HG03432 (cell line): ENCODE results near the gene SHLD1.

Experiments
- ATAC-seq: cut with Tn5 transposase; IDR thresholded peaks from one replicate; pipeline ENCODE4 v1.9.1; 2021; ENCODE audit warnings: mild to moderate bottlenecking, moderate library complexity; ENCODE audit not compliant: unreplicated experiment

SHLD1 gene

GRCh38 chr20:5810800-5811422, 60.7 kb downstream of the SHLD1 start:
- no peak for ATAC-seq

DNA sequence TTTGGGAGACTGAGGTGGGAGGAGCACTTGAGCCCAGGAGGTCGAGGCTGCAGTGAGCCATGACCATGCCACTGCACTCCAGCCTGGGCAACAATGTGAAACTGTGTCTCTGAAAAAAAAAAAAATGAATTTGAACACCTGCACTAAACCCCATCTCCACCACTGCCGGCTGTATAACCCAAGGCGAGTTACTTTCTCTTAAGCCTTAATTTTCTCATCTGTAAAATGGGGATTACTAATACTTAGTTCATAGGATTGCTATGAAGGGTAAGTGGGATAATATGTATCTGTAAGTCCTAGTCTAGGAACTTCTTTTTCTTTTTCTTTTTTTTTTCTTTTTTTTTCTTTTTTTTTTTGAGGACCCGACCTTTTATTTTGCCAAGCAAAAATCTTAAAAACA, 61.5 kb downstream of the SHLD1 start:
- ATAC-seq, result no peak

DNA sequence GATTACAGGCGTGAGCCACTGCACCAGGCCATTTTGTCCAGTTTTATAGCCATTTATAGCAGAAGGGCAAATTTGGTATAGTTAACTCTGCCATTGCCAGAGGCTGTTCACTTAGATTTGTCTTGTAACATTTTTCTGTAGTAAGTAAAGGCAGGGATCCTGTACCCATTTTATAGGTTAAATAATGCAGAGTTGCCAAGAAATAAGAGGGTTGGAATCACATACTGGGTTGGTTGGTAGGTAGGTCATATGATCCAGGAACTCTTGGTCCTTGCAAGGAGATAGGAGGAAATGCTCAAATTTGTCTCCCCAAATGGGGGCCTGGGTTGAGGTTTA, 68.1 kb downstream of the SHLD1 start:
- no peak for ATAC-seq

DNA sequence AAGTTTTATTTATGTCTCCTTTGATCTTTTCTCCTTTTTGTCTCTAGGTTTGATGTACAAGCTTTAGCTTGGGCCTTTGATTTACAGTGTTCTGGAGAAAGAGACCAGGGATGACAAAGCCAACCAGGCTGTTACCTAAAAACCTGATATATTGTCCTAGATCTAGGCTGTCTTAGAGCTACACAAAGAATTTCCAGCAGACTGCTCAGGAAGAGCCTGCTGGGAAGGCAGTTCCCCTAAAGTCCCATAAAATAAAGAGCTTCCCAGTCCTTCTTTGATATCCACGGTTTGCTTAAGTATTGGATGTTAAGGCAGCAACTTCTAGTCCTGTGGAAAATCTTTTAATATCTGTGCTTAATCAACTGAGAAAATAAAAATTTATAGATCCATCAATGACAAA, 70.5 kb downstream of the SHLD1 start:
- ATAC-seq, result no peak

DNA sequence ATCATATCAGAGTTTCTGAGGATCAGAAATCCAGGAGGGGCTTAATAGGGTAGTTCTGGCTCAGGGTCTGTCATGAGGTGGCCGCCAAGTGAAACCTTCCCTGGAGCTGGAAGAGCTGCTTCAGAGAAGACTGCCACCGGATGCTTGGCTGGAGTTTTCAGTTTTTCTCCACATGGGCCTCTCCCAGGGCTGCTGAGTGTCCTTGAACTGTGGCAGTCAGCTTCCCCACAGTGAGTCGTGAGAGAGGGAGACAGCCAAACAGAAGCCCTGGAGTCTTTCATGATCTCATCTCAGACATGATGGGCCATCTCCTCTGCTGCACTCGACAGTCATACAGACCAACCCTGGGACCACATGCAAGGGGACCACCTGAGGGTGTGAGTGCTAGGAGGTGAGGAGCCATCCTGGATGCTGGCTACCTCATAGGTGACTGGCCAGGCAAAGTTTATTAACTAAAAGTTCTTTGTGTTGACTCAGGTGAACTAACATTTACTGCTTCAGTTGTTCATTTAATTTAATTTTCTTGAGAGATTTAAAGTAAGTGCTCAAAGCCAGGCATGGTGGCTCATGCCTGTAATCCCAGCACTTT, 71.5 kb downstream of the SHLD1 start:
- no peak for ATAC-seq

DNA sequence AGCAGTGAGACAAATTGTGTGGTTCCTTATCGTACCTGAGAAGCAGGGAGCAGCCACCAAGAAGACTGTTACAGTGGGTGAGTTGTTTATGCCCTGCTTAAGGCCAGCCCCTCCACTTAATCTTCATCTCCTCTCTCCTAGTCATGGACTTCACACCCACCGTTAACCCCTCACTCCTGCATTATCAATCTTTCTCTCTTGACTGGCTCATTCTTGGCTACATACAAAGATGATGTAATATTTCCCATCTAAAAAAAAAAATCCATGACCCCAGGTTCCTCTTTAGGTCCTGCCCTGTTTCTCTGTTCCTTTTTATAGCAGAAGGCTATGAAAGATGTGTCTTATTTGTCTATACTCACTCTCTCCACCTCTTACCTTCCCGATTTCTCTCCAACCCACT, 72.4 kb downstream of the SHLD1 start:
- ATAC-seq, result no peak

- no peak for ATAC-seq
Observed at GRCh38 chr20:5825130-5825719, 75.0 kb downstream of the SHLD1 start.

DNA sequence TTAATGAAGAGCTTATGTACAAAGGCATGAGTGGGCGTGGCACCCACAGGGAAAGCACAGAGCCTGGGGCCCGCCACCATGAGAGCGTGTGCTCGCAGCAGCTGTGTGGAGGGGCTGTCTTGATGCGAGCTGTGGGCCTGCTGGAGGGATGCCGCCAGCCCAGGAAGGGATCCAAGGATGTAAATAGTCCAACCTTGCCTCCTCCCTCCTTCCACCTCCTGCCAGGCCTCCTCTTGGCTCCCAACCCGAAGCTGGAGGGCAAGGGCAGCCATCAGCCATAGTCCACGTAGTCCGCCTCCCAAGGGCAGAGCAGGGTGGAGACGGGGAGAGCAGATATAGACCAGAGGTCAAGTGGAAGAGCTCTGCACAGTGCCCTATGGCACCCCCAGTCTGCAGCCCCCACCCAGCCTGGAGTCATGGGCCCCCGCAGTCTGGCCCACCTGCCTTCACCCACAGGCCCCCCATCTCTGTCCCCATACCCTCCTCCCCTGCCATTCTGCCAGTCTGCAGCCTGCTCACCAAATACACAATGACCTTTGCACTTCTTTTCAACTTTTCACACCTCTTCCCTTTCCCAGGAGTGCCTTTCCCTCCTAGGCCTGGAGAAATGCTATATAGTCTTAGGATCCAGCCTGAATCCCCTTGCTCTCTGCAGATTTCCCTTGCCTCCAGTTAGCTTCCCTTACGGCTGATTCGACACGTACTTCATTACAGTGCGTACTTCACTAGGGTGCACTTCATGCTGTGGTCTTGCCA, 77.1 kb downstream of the SHLD1 start:
- no peak for ATAC-seq

- no peak for ATAC-seq
Observed at GRCh38 chr20:5827861-5828260, 77.7 kb downstream of the SHLD1 start.

DNA sequence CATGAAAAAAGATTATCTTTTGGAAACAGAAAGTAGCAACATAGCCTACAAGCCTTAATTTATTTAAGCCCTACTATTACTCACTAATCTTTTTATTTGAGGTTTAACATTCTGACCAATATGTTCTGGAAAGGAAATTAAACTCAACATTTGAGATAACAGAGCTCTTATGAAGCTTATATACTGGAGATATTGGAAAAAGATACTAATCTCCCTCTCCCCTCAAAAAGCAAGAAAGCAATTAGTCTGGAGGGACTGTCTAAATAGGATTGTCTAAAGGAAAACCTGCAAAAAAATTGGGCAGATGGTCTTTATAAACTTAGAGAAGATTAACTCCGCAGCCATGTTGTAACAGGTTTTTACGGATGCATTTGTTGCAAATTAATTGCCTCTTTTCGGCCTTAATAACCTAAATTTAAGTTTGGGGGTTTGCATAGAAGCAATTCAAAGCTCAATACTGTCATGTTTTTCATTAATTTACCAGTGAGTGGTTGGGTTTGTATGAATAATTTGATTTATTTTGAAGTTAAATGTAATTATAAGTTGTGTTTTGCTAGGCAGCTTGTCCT, 79.1 kb downstream of the SHLD1 start:
- no peak for ATAC-seq

DNA sequence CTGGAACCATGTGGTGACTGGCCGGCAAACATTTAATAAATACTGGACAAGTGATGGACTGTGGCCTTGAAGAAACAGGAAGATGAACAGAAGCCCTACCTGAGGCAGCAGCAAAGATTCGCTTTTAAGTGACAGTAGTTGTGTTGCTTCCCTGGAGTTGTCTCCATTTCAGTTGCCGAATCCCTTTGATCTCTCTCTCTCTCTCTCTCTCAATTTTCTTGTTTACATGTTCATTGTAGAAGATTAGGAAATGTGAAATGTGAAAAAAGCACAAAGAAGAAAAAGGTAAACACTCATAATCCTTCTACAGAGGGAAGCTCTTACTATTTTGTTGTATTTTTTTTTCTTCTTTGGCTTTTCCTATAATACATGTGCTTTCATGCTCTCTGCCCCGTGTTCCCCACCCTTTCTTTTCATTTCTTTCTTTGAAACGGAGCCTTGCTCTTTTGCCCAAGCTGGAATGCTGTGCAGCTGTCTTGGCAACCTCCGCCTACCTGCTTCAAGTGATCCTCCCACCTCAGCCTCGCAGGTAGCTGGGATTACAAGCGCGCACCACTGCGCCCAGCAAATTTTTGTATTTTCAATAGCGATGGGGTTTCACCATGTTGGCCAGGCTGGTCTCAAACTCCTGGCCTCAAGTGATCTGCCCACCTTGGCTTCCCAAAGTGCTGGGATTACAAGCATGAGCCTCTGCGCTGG, 81.5 kb downstream of the SHLD1 start:
- no peak for ATAC-seq

GRCh38 chr20:5833309-5833941, 83.2 kb downstream of the SHLD1 start:
- ATAC-seq, result no peak

DNA sequence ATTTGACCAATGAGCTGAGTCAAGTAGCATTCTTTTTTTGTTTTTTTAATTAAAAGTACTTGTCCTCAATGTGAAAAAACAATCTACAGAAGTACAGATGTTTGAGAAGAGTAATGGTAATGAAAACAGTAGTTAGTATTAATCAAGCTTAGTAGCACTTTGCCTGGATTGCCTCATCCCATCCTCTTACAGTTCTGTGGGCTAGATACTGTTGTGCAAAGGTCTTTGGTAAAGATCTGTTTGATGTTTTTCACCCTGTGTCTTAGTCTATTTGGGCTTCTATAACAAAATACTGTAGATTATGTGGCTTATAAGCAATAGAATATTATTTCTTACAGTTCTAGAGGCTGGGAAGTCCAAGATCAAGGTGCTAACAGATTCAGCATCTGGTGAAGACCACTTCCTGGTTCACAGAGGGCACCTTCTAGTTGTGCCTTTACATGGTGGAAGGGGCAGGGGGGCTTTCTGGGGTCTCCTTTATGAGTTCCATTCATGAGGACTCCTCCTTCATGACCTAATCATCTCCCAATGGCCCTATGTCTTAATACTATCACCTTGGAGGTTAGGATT, 84.3 kb downstream of the SHLD1 start:
- no peak for ATAC-seq

GRCh38 chr20:5835321-5835821, 85.2 kb downstream of the SHLD1 start:
- ATAC-seq, result no peak

DNA sequence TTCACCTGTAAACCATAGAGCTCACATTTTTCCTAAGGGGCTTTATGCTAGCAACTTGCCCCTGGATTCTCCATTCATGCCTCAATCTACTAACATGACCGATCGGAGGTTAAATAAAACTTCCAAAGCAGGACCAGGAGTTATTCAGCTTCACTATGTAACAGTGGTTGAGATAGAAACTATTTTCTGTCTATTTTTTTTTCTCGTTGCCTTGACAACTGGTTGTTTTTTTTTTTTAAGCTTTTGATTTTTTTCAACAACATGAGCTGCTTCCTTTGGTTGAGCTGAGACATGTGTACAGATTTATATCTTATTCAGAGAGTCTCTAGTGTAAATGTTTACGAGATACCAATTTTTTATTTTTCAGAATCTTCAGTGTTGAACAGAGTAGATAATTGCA, 85.7 kb downstream of the SHLD1 start:
- no peak for ATAC-seq

DNA sequence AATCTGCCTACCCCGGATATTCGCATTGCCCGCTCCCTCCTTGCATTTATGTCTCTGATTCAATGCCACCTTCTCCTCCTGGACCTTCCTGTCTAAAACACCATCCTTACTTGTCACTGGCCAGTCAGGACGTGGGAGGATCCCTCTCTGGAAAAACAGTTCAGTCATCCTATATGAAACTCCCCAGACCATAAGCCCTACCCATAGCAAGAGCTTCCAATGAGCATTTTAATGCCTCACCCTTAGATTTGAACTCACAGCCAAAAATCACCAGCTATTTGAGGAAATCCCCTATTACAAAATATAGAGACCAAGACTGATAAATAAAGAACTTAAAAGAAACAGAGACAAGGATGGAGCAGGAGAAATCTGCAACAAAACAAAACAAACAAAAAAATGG, 86.4 kb downstream of the SHLD1 start:
- ATAC-seq, result no peak

GRCh38 chr20:5840411-5841002, 90.3 kb downstream of the SHLD1 start:
- no peak for ATAC-seq

DNA sequence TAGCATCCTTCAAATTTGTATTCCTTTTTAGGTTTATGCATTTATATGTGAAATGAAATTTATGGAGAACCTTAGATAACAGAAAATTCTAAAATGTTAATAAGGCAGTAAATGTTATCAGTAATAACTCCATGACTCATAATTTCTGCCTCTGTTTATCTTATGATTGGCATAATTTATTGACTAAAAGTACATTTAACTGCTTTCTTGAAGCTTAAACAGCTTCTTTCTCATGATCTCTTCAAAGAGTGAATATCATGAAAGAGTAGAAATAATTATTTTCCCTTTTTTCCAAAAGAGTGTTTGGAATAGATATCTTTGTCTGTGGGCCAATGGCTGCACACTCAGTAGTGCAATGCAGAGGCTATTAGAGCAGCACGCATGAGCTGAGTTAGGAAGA, 91.3 kb downstream of the SHLD1 start:
- ATAC-seq, result no peak

- ATAC-seq, result no peak
Observed at GRCh38 chr20:5842465-5842864, 92.3 kb downstream of the SHLD1 start.

DNA sequence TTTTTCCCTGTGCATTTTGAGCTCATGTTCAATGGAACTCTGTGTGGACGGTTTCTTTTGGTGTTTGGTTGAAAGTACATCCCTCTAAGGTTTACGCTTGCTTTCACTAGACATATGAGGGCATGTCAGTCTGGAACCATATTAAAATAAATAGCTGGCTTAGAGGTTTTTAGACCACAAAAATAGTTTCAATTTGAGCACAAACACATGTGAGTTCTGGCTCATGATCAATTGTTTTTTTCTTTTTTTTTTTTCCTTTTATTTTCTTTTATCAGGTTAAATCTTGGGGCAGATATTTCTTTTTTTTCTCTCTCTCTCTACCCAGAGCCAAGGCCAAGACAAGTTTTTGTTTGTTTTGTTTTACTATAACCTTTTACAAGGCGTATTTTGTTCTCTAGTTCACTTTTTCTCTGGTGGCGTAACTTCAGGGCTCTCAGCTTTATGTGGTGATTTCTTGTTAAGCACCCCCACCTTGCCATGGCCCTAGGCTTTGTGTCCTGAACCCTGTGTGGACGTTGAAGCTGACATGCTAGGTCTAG, 92.9 kb downstream of the SHLD1 start:
- ATAC-seq, result peak; percentile 64
